Tibial artery (tissue), 4 donors: Measurements from ENCODE around the gene SLC7A4.

ENCODE experiments used
- DNase-seq, 2 donors: peaks; one replicate each; pipeline ENCODE4 v3.0.0-alpha.2; 2019
- H3K27ac ChIP-seq, 2 donors: fragments of 200-600 bp; sonication (generic) in 1 of 2; 1 replicate in 1 of 2; 2 replicates in 1 of 2; pipeline ENCODE4 v1.5.1; 2018 to 2019; ENCODE audit warnings: mild to moderate bottlenecking in 1 of 2
- H3K27me3 ChIP-seq, 2 donors: fragments of 200-600 bp; sonication (generic) in 1 of 2; one replicate each; pipeline versions ENCODE4 v1.5.1 to v1.6.0; 2016 to 2019
- H3K36me3 ChIP-seq, 3 donors: fragments of 200-600 bp; sonication (generic) in 2 of 3; one replicate each; pipeline ENCODE4 v1.5.1; 2016 to 2019; ENCODE audit warnings: mild to moderate bottlenecking in 2 of 3
- H3K4me1 ChIP-seq, 4 donors: fragments of 200-600 bp; sonication (generic) in 2 of 4; 1 replicate in 3 of 4; 2 replicates in 1 of 4; pipeline ENCODE4 v1.5.1; 2016 to 2019
- H3K4me3 ChIP-seq, 2 donors: fragments of 200-600 bp; sonication (generic) in 1 of 2; 1 replicate in 1 of 2; 2 replicates in 1 of 2; pipeline ENCODE4 v1.5.1; 2018 to 2019; ENCODE audit warnings: mild to moderate bottlenecking in 2 of 2
- H3K9me3 ChIP-seq, 3 donors: fragments of 200-600 bp; sonication (generic) in 1 of 3; one replicate each; pipeline ENCODE4 v1.5.1; 2016 to 2019
- CTCF ChIP-seq, 2 experiments: fragments of 200-600 bp in 1 of 2; fragments of 450-650 bp in 1 of 2; IDR thresholded peaks; one replicate each; pipeline ENCODE4 v1.5.1; 2017 to 2019; ENCODE audit warnings: antibody characterized with exemption in 2 of 2, mild to moderate bottlenecking in 1 of 2, moderate library complexity in 1 of 2
- intact Hi-C: fragments of 100-400 bp; cut with DNase I; formaldehyde crosslinking; loops from one replicate; pipeline ENCODE4 v1.15.0; 2023; ENCODE audit warnings: low total_unique reads

SLC7A4 gene

GRCh38 chr22:20988573-20989322 lies 43.6 kb downstream of the SLC7A4 start:
- no peak for DNase-seq
- no peaks in the 10 kb centered on the region for H3K9me3 ChIP-seq
- intact Hi-C loops = no loop called here
- H3K4me1 ChIP-seq = peaks cover 0 to 6% (median under 1%) of the 10 kb centered on the region in 4 donors
- H3K36me3 ChIP-seq = peaks cover 25 to 90% (median 58%) of the 10 kb centered on the region in 3 donors
- no peak overlapping the region for H3K27ac ChIP-seq
- TF ChIP-seq CTCF (IDR thresholded peaks at IDR 0.05) = no peak
- H3K27me3 ChIP-seq = no peaks in the 10 kb centered on the region
- no peak overlapping the region for H3K4me3 ChIP-seq

- H3K9me3 ChIP-seq = no peaks in the 10 kb centered on the region
These were observed 45.0 kb downstream of the SLC7A4 start for GRCh38 chr22:20987375-20987774.

GRCh38 chr22:20986365-20986764 lies 46.0 kb downstream of the SLC7A4 start:
- H3K4me3 ChIP-seq = no peak overlapping the region
- DNase-seq = no peak
- no peaks in the 10 kb centered on the region for H3K9me3 ChIP-seq
- intact Hi-C loops = no loop called here
- TF ChIP-seq CTCF (IDR thresholded peaks at IDR 0.05) = no peak
- peaks cover 9 to 70% (median 34%) of the 10 kb centered on the region in 3 donors for H3K36me3 ChIP-seq
- H3K27me3 ChIP-seq = no peaks in the 10 kb centered on the region
- peaks cover 0 to 23% (median 11%) of the 10 kb centered on the region in 4 donors for H3K4me1 ChIP-seq
- no peak overlapping the region for H3K27ac ChIP-seq

More at GRCh38 chr22:20987375-20987774, 45.0 kb downstream of the SLC7A4 start:
- H3K4me3 ChIP-seq = no peak overlapping the region
- no peak for TF ChIP-seq CTCF (IDR thresholded peaks at IDR 0.05)
- intact Hi-C loops = no loop called here
- H3K27ac ChIP-seq = no peak overlapping the region
- H3K36me3 ChIP-seq = peaks cover 17 to 80% (median 45%) of the 10 kb centered on the region in 3 donors
- H3K27me3 ChIP-seq = no peaks in the 10 kb centered on the region
- no peak for DNase-seq
- H3K4me1 ChIP-seq = peaks cover 0 to 19% (median 9%) of the 10 kb centered on the region in 4 donors

- Histone ChIP-seq H3K36me3 (peaks cover 9 to 64% (median 29%) of the 10 kb centered on the region in 3 donors), H3K4me3 (no peak overlapping the region), H3K27me3 (no peaks in the 10 kb centered on the region), H3K27ac (no peak overlapping the region), H3K9me3 (no peaks in the 10 kb centered on the region), H3K4me1 (peaks cover 0 to 30% (median 18%) of the 10 kb centered on the region in 4 donors)
- DNase-seq = no peak
- TF ChIP-seq CTCF (IDR thresholded peaks at IDR 0.05) = no peak
- intact Hi-C loops = no loop called here
These were observed 46.6 kb downstream of the SLC7A4 start for GRCh38 chr22:20985720-20986119.

GRCh38 chr22:20983081-20983771 lies 49.1 kb downstream of the SLC7A4 start:
- no peak for TF ChIP-seq CTCF (IDR thresholded peaks at IDR 0.05)
- H3K36me3 ChIP-seq = peaks cover 9 to 42% (median 23%) of the 10 kb centered on the region in 3 donors
- H3K4me3 ChIP-seq = peak overlapping the region; percentile 79 to 82
- peaks cover 0 to 41% (median 23%) of the 10 kb centered on the region in 4 donors for H3K4me1 ChIP-seq
- intact Hi-C loops = no loop called here
- H3K27ac ChIP-seq = peak overlapping the region; percentile 85 to 87
- H3K27me3 ChIP-seq = peaks cover 0 to 11% of the 10 kb centered on the region in 2 donors
- peaks cover 0 to 9% (median 0%) of the 10 kb centered on the region in 3 donors for H3K9me3 ChIP-seq
- DNase-seq = no peak
